GM12878 (cell line): ENCODE results near the gene ZNF282. TPM values are rescaled to one million over a fixed set of nuclear protein-coding genes. Genes with fewer than 3 reads are reported as not detected.

Source experiments
- ASH2L ChIP-seq: fragments of 300-600, 200-600 bp; sonication (generic); IDR thresholded peaks from 2 replicates; pipeline ENCODE4 v1.6.1; 2017; ENCODE audit warnings: low read depth, mild to moderate bottlenecking, borderline replicate concordance
- CBFB ChIP-seq: IDR thresholded peaks from 2 replicates; pipeline ENCODE4 v1.6.1; 2016; ENCODE audit warnings: antibody characterized with exemption, low read depth
- CBX3 ChIP-seq: fragments of 200-600 bp; sonication (generic); IDR thresholded peaks from 2 replicates; pipeline ENCODE4 v1.6.1; 2016; ENCODE audit warnings: low read depth, borderline replicate concordance
- GATAD2B ChIP-seq: fragments of 450-650 bp; conservative IDR thresholded peaks from 2 replicates; pipeline ENCODE4 v1.6.1; 2017; ENCODE audit warnings: low read depth, mild to moderate bottlenecking, moderate library complexity
- SREBF1 ChIP-seq: IDR thresholded peaks from 2 replicates; pipeline ENCODE4 v1.6.1; 2012; ENCODE audit warnings: mild to moderate bottlenecking, low read length
- SUPT20H ChIP-seq: IDR thresholded peaks from 2 replicates; pipeline ENCODE4 v1.6.1; 2011; ENCODE audit warnings: low read depth, mild to moderate bottlenecking, low read length, moderate library complexity, borderline replicate concordance; ENCODE audit not compliant: control insufficient read depth
- polyA plus RNA-seq, 11 experiments: library from polyadenylated mRNA; depleted of rRNA in 4 of 11; unstranded in 6 of 11; stranded (reverse) in 5 of 11; fragments of >200 nt; fragmentation: Nextera tagmentation in 4 of 11; fragmentation: Illumina TruSeq in 1 of 11; extraction: Ambion mirVana in 4 of 11; extraction: Trizol in 1 of 11; gene quantifications; 1 replicate in 1 of 11; 2 replicates in 10 of 11; pipeline versions ENCODE4 v1.2.1 to v1.2.3, GENCODE V29; 2011 to 2016; ENCODE audit warnings: inconsistent platforms in 2 of 11, missing spikeins in 2 of 11, low read depth in 1 of 11
- total RNA-seq, 4 experiments: library from RNA; depleted of rRNA in 3 of 4; stranded (reverse); fragments of >200 nt in 3 of 4; fragmentation: Illumina TruSeq in 1 of 4; extraction: Trizol in 1 of 4; gene quantifications; 2 replicates each; pipeline versions ENCODE4 v1.2.1 to v1.2.3, GENCODE V29; 2013 to 2021
- TF ChIP-seq, protein P1 (sequence below): fragments of 450-650 bp; IDR thresholded peaks from 2 replicates; pipeline ENCODE4 v1.6.1; 2017; ENCODE audit warnings: borderline replicate concordance
- TF ChIP-seq, protein P2 (sequence below): fragments of 450-650 bp; IDR thresholded peaks from 2 replicates; pipeline ENCODE4 v1.6.1; 2017; ENCODE audit warnings: mild to moderate bottlenecking, moderate library complexity

The ZNF282 gene
- total and polyA plus RNA-seq, 10 of the 15 experiments (the other 5 are each of a cell fraction or from before 2014, with no cell fraction given) = 0.35 to 28.4 (median 8.1) TPM

DNA sequence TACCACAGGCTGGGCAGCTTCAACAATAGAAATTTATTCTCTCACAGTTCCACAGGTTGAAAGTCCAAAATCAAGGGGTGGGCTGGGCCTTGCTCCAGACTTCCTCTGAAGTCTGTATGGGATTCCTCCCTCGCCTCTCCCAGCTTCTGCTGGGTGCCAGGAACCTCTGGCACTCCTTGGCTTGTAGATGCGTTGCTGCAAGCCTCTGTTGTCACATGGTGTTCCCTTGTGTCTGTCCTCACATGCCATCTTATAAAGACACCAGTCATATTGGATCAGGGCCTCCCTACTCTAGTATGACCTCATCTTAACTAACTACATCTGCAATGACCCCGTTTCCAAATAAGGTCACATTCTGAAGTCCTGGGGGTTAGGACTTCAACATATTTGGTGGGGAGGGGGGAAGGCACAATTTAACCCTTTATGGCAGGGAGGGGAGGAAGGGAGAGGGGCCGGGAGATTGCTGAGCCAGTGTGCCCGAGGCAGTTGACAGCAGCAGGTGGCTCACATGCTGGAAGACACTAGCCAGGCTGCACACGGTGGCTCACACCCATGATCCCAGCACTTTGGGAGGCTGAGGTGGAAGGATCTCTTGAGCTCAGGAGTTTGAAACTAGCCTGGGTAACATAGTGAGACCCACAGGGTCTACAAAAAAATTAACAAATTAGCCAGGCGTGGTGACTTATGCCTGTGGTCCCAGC is 18.8 kb downstream of the ZNF282 start (continued):
- TF ChIP-seq, protein P1, sequence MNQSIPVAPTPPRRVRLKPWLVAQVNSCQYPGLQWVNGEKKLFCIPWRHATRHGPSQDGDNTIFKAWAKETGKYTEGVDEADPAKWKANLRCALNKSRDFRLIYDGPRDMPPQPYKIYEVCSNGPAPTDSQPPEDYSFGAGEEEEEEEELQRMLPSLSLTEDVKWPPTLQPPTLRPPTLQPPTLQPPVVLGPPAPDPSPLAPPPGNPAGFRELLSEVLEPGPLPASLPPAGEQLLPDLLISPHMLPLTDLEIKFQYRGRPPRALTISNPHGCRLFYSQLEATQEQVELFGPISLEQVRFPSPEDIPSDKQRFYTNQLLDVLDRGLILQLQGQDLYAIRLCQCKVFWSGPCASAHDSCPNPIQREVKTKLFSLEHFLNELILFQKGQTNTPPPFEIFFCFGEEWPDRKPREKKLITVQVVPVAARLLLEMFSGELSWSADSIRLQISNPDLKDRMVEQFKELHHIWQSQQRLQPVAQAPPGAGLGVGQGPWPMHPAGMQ = no peak
- TF ChIP-seq SREBF1 = no peak
- TF ChIP-seq GATAD2B = no peak
- TF ChIP-seq, protein P2, sequence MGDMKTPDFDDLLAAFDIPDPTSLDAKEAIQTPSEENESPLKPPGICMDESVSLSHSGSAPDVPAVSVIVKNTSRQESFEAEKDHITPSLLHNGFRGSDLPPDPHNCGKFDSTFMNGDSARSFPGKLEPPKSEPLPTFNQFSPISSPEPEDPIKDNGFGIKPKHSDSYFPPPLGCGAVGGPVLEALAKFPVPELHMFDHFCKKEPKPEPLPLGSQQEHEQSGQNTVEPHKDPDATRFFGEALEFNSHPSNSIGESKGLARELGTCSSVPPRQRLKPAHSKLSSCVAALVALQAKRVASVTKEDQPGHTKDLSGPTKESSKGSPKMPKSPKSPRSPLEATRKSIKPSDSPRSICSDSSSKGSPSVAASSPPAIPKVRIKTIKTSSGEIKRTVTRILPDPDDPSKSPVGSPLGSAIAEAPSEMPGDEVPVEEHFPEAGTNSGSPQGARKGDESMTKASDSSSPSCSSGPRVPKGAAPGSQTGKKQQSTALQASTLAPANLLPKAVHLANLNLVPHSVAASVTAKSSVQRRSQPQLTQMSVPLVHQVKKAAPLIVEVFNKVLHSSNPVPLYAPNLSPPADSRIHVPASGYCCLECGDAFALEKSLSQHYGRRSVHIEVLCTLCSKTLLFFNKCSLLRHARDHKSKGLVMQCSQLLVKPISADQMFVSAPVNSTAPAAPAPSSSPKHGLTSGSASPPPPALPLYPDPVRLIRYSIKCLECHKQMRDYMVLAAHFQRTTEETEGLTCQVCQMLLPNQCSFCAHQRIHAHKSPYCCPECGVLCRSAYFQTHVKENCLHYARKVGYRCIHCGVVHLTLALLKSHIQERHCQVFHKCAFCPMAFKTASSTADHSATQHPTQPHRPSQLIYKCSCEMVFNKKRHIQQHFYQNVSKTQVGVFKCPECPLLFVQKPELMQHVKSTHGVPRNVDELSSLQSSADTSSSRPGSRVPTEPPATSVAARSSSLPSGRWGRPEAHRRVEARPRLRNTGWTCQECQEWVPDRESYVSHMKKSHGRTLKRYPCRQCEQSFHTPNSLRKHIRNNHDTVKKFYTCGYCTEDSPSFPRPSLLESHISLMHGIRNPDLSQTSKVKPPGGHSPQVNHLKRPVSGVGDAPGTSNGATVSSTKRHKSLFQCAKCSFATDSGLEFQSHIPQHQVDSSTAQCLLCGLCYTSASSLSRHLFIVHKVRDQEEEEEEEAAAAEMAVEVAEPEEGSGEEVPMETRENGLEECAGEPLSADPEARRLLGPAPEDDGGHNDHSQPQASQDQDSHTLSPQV = no peak
- no peak for TF ChIP-seq CBFB
- no peak for TF ChIP-seq CBX3
- no peak for TF ChIP-seq SUPT20H
- no peak for TF ChIP-seq ASH2L
